Type B pancreatic cell (in vitro differentiated cells): ENCODE data around the gene MTR. TPM values are rescaled to one million over a fixed set of nuclear protein-coding genes. Genes with fewer than 3 reads are reported as not detected.

Experiments
- DNase-seq: peaks from one replicate; pipeline ENCODE4 v3.0.0; 2021; ENCODE audit warnings: mixed read lengths; ENCODE audit not compliant: unreplicated experiment; ENCODE audit errors: extremely low spot score
- H3K27ac Mint-ChIP-seq: 2 replicates; pipeline ENCODE4 v1.8.0; 2021; ENCODE audit warnings: mild to moderate bottlenecking, mixed read lengths
- H3K27me3 Mint-ChIP-seq: 2 replicates; pipeline ENCODE4 v1.8.0; 2021; ENCODE audit warnings: mixed read lengths
- H3K36me3 Mint-ChIP-seq: 2 replicates; pipeline ENCODE4 v1.8.0; 2021; ENCODE audit warnings: mixed read lengths
- H3K4me1 Mint-ChIP-seq: one replicate; pipeline ENCODE4 v1.8.0; 2021; ENCODE audit warnings: mixed read lengths; ENCODE audit not compliant: unreplicated experiment
- H3K4me3 Mint-ChIP-seq: 2 replicates; pipeline ENCODE4 v1.8.0; 2021; ENCODE audit warnings: mild to moderate bottlenecking, mixed read lengths
- H3K9me3 Mint-ChIP-seq: 2 replicates; pipeline ENCODE4 v1.8.0; 2021; ENCODE audit warnings: mixed read lengths
- total RNA-seq: library from RNA; stranded (reverse); gene quantifications from 2 replicates; pipeline ENCODE4 v1.2.1, GENCODE V29; 2021; ENCODE audit warnings: low replicate concordance
- TF ChIP-seq, protein P1 (sequence below): fragments of 200-600 bp; sonication (generic); conservative IDR thresholded peaks from 2 replicates; pipeline ENCODE4 v1.5.0; 2021; ENCODE audit warnings: antibody characterized with exemption, mild to moderate bottlenecking

The MTR gene
- total RNA-seq, 1 donor from 2014 or later = 44.1 TPM

DNA sequence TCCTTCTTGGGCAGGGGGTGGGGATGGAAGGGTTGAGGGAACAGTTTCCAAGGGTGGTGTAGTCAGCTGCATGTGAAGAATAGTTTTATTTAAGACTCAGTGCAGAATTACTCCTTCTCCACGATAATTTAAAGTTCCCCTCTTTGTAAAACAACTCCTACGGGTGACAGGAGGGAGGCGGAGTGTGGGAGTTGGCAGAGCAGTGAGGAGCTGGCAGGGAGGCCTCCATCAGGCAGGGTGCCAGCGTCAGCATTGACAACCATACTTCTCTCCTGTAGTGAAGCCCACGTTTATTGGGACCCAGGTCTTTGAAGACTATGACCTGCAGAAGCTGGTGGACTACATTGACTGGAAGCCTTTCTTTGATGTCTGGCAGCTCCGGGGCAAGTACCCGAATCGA lies 93.8 kb downstream of the MTR start:
- Mint-ChIP-seq H3K4me1 (peaks cover 6% of the 10 kb centered on the region), H3K27ac (no peak overlapping the region), H3K9me3 (no peaks in the 10 kb centered on the region), H3K4me3 (no peak overlapping the region), H3K27me3 (no peaks in the 10 kb centered on the region), H3K36me3 (peaks cover 58% of the 10 kb centered on the region)
- no peak for DNase-seq
- TF ChIP-seq, protein P1, sequence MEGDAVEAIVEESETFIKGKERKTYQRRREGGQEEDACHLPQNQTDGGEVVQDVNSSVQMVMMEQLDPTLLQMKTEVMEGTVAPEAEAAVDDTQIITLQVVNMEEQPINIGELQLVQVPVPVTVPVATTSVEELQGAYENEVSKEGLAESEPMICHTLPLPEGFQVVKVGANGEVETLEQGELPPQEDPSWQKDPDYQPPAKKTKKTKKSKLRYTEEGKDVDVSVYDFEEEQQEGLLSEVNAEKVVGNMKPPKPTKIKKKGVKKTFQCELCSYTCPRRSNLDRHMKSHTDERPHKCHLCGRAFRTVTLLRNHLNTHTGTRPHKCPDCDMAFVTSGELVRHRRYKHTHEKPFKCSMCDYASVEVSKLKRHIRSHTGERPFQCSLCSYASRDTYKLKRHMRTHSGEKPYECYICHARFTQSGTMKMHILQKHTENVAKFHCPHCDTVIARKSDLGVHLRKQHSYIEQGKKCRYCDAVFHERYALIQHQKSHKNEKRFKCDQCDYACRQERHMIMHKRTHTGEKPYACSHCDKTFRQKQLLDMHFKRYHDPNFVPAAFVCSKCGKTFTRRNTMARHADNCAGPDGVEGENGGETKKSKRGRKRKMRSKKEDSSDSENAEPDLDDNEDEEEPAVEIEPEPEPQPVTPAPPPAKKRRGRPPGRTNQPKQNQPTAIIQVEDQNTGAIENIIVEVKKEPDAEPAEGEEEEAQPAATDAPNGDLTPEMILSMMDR = no peak

DNA sequence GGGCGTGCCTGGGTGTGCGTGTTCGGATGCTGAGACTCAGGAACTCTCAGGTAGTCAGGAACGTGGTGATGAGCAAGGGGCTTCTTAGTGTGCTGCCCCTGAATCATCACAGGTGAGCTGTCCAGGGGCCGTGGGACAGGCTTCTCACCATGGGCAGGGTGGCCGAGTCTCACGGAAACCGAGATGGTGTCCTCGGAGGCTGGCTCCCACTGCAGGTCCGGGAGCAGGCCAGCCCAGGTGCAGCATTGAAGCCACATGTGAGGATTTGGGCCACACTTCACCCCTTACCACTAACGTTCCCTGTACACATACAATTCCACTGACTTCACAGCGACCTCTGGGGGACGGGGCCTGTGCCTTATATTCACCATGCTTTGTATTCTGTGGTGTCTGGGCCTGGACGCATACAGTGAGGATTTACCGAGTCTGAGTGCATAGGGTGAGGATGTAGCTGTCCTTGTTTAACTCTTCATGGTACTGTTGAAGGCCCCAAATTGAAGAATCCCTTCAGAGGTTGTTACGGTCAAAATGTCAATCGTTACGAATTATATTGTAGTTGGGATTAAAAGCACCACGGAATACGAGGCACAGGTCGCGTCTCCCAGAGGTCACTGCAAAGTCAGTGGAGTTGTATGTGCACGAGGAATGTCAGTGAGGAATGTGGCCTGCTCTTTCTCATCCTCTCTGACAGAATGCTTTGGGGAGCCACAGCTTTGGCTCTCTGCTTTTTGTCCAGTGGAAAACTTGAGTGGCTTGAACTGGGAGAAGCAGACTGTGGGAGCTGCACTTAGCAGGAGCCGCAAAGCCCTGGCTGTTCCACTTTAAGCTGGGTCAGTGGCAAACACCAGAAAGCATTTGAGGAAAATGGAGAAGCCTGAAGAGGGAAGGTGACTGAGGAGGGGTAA lies 95.3 kb downstream of the MTR start:
- TF ChIP-seq, protein P1 = no peak
- Mint-ChIP-seq H3K4me3 (peak overlapping the region; percentile 54), H3K36me3 (peaks cover 63% of the 10 kb centered on the region), H3K9me3 (no peaks in the 10 kb centered on the region), H3K27ac (peak overlapping the region; percentile 74), H3K4me1 (peaks cover 6% of the 10 kb centered on the region), H3K27me3 (no peaks in the 10 kb centered on the region)
- no peak for DNase-seq

DNA sequence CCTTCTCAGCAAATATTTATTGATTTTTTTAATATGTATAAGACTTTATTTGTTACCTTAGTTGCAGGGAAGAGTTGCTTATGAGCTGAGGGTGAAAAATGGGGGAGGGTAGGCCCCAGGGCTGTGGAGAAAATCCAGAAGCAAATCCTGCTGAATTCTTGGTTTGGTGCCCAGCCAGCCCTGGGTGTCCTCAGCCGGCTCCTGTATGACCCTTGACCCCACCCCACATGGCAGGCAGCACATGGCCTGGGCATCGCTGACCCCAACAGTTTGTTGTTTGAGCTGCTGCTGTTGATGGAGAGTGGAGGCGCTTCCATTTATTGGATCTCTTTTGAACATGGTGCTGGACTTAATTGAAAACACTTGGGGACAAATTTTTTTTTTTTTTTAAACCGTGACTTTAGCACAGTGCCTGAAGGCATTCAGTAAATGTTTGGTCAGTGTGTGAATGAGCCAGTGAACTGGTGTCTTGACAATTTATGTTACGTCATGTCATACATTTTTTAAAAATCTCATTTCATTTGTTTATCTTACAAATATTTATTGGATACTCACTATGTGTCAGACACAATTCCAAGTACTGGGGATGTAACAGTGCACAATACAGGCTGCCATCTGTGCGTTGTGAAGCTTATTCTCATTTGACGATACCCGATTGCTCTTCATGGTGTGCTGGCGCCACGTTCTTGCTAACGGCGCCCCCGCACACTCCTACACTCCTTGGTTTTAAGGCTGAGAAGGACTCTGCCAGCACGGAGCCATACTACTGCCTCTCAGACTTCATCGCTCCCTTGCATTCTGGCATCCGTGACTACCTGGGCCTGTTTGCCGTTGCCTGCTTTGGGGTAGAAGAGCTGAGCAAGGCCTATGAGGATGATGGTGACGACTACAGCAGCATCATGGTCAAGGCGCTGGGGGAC lies 98.8 kb downstream of the MTR start:
- no peaks in the 10 kb centered on the region for H3K27me3 Mint-ChIP-seq
- TF ChIP-seq, protein P1 = no peak
- H3K4me3 Mint-ChIP-seq = no peak overlapping the region
- H3K9me3 Mint-ChIP-seq = no peaks in the 10 kb centered on the region
- DNase-seq = no peak
- H3K36me3 Mint-ChIP-seq = peaks cover 63% of the 10 kb centered on the region
- no peak overlapping the region for H3K27ac Mint-ChIP-seq
- peaks cover 6% of the 10 kb centered on the region for H3K4me1 Mint-ChIP-seq

DNA sequence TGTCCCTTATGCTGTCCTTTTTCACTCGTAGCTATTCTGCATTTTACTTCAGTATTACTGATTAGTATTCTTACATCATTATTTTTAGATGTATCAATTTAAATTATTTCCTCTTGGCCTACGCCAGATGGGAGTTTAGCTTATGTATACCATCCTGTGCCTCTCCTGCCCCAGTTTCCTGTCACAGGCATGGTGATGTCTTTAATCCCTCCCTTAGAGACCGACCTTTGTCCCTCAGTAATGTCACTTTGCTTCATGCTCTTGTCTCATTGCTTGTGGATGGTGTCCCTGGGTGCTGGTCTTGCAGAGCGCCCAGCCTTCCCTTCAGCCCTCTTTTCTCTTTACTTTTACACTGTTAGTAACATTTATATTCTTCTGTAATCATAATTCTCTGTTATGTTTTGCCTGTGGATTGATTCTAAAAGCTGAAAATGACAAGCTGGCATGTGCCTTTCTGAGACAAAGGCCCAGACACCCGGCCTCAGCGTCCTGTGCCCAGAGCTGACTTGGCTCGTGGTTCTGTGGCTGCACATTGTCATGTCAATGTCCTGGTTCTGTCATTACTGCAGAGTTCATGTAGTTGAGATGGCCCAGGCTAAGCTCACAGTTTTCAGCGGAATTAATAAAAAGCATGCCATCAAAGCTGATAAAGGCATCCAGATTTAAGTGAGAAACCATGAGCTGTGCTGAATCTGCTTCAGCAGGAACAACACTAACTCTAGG lies 100.7 kb downstream of the MTR start:
- H3K4me3 Mint-ChIP-seq = no peak overlapping the region
- no peaks in the 10 kb centered on the region for H3K27me3 Mint-ChIP-seq
- peaks cover 1% of the 10 kb centered on the region for H3K4me1 Mint-ChIP-seq
- TF ChIP-seq, protein P1 = no peak
- H3K27ac Mint-ChIP-seq = no peak overlapping the region
- H3K9me3 Mint-ChIP-seq = no peaks in the 10 kb centered on the region
- peaks cover 62% of the 10 kb centered on the region for H3K36me3 Mint-ChIP-seq
- DNase-seq = no peak

DNA sequence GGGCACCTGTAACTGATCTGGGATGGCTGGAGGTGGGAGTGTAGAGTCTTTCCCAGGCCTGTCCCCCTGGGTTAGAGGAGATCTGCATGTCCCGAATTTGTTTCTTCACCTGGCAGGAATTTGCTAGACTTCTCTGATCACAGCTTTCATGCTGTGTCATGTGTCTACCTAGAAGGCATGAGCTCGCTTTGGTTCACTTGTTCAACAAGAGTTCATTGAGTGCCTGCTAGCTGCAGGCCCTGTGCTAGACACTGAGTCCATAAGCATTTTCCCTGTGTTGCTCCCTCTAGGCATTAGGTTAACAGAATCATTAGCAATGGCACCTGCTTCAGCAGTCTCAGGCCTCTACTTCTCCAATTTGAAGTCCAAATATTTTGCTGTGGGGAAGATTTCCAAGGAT lies 101.6 kb downstream of the MTR start:
- Mint-ChIP-seq H3K4me1 (no peaks in the 10 kb centered on the region), H3K9me3 (no peaks in the 10 kb centered on the region), H3K36me3 (peaks cover 56% of the 10 kb centered on the region), H3K27ac (peak overlapping the region; percentile 44), H3K4me3 (no peak overlapping the region), H3K27me3 (no peaks in the 10 kb centered on the region)
- no peak for DNase-seq
- TF ChIP-seq, protein P1 = no peak
